ENCODE data around the gene CHMP4B.

DNA sequence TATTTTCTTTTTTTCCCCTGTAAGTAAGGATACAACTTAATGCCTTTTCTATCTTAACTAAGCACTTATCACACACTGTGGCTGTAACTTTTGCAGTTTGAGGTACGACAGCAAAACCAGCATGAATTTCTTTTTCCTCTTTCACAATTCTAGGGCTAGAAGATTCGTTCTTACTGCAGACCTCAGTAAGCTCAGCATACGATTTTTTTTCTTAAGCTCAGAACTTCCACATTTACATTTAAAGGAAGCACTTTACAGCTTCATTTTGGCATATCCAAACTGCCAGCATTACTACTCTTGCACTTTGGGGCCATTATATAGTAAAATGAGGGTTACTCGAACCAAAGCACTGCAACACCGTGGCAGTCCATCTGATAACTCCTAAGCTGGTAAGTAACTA, 889 bp upstream of the CHMP4B start:
- TF ChIP-seq EZH2 (IDR thresholded peaks at IDR 0.05; ENCODE audit: insufficient read depth, poor library complexity, severe bottlenecking) (no peak), EZH2phosphoT487 (IDR thresholded peaks at IDR 0.05; ENCODE audit: insufficient read depth, low read depth) (no peak)
